Suppressor macrophage treated with lipopolysaccharide for 4 hours (primary cell): ENCODE results near the gene SDK1.
A peak's percentile ranks its signal among the peaks of the same experiment; 100 is the strongest.

ENCODE experiments used
- DNase-seq: peaks from one replicate; pipeline ENCODE4 v3.0.0-alpha.2; 2020

SDK1 gene

GRCh38 chr7:3896169-3896765 is 595.2 kb downstream of the SDK1 start:
- DNase-seq: no peak

- peak; percentile 56 for DNase-seq
These were observed 596.6 kb downstream of the SDK1 start for GRCh38 chr7:3897430-3898372.

- no peak for DNase-seq
These were observed 598.5 kb downstream of the SDK1 start for GRCh38 chr7:3899559-3899991.

- no peak for DNase-seq
These were observed 607.1 kb downstream of the SDK1 start for GRCh38 chr7:3908153-3908552.

- DNase-seq: no peak
These were observed 608.1 kb downstream of the SDK1 start for GRCh38 chr7:3909128-3909527.

- no peak for DNase-seq
These were observed 609.0 kb downstream of the SDK1 start for GRCh38 chr7:3910054-3910453.

GRCh38 chr7:3911685-3912084 is 610.6 kb downstream of the SDK1 start:
- no peak for DNase-seq

- no peak for DNase-seq
These were observed 611.2 kb downstream of the SDK1 start for GRCh38 chr7:3912291-3912690.

- peak; percentile 50 for DNase-seq
These were observed 613.2 kb downstream of the SDK1 start for GRCh38 chr7:3914051-3914775.

- DNase-seq: peak; percentile 31
These were observed 614.4 kb downstream of the SDK1 start for GRCh38 chr7:3915337-3915878.

- DNase-seq: peak; percentile 40
These were observed 615.1 kb downstream of the SDK1 start for GRCh38 chr7:3916146-3916545.

GRCh38 chr7:3917436-3917835 is 616.4 kb downstream of the SDK1 start:
- no peak for DNase-seq

GRCh38 chr7:3918576-3918975 is 617.5 kb downstream of the SDK1 start:
- no peak for DNase-seq

GRCh38 chr7:3922175-3922635 is 621.2 kb downstream of the SDK1 start:
- peak; percentile 9 for DNase-seq

- DNase-seq: no peak
These were observed 622.4 kb downstream of the SDK1 start for GRCh38 chr7:3923307-3923918.

- no peak for DNase-seq
These were observed 623.2 kb downstream of the SDK1 start for GRCh38 chr7:3924277-3924676.

- DNase-seq: no peak
These were observed 626.5 kb downstream of the SDK1 start for GRCh38 chr7:3927446-3928110.

GRCh38 chr7:3928727-3929515 is 627.9 kb downstream of the SDK1 start:
- DNase-seq: no peak

- no peak for DNase-seq
These were observed 630.8 kb downstream of the SDK1 start for GRCh38 chr7:3931843-3932242.

- DNase-seq: no peak
These were observed 636.1 kb downstream of the SDK1 start for GRCh38 chr7:3937146-3937545.

GRCh38 chr7:3937605-3938004 is 636.6 kb downstream of the SDK1 start:
- no peak for DNase-seq
